Stimulated activated CD4-positive, alpha-beta T cell treated with anti-CD3 and anti-CD28 coated beads, Interleukin-12 subunit alpha, Interleukin-12 subunit beta, amount 100 ng/mL, for 24 hours (primary cell): ENCODE results near the gene KRT79.
"Not testable (repeated sequence)": the region's sequence is repeated elsewhere in the genome, so short reads cannot be mapped to it uniquely, and the experiment has no call there.

Experiments used
- DNase-seq, 2 experiments: peaks; one replicate each; pipeline ENCODE4 v3.0.0-alpha.2; 2020; ENCODE audit warnings: low read depth in 2 of 2

KRT79 gene

DNA sequence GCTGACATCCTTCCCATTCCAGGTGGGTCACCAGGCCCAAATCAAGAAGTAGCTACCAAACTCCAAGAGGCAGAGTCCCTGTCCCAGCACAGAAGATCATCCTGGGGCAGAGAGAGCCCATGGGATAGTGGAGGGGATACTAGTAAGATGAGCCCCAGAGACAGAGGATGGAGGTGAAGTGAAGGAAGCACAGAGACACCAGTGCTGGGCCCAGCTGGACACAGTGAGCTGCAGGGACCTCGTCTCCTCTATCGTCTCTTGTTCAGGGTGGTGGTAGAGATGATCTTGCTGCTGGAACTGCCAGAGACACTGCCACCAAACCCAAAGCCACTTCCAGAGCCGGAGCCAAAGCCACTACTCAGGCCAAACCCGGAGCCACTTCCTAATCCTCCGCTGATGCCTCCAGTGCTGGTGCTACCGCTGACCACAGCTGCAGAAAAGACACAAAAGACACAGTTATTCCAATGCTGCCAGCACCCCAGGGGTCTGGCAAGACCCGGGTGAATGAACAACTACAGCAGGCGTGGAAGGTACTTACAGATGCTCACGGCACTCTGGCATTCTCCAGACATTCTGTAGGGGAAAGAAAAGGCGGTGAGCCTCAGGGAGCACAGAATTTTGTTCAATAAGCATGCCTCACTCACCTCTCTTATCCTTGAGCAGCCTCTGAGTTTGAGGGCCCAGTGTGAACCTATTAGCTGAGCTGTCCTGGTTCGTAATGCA is 27.1 kb downstream of the KRT79 start:
- DNase-seq = no peak

DNA sequence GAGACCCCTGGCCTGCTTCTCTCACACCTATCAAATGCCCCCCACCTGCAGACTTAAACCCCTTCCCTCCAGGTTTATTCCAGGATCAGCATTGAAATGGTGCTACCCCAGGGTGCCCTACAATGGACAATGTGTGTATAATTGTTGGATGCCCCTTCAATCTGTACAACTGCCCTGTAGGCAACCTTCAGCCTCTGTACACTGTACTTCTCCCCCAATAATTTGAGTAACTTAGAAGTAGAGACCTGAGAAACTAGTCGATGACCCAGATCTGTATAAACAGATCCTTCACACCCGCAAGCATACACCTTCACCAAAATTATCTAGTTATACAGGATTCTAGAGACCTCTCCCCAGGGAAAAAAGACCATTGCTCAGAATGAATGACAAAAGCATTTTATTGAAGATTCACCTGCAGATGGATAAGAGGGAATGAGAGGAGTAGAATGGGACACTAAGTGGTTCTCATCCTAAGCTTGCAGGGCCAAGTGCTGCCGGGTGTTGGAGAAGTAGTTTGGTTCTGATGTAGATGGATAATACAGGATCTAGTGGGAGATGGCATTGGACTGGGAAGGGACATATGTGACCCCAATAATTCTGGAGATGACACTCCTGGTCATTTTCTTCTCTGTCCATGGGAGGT is 27.8 kb downstream of the KRT79 start:
- DNase-seq = no peak

DNA sequence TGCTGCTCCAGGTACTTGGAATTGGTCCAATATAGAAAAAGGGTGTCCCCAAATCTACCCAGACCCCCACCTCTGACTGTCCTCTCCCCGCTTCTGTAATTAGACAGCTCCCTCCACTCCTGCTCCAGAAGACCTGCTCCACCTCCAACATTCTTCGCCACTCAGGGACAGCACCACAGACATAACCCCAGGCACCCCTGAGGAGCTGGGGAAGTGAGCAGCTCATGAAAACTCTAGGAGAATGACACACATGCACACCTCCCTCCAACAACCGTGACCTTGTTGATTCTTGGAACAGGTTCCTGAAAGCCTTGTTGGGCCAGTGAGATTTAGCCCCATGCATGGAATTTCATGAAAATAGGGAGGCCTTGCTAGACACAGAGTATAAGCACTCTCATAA is 28.4 kb downstream of the KRT79 start:
- DNase-seq = no peak

DNA sequence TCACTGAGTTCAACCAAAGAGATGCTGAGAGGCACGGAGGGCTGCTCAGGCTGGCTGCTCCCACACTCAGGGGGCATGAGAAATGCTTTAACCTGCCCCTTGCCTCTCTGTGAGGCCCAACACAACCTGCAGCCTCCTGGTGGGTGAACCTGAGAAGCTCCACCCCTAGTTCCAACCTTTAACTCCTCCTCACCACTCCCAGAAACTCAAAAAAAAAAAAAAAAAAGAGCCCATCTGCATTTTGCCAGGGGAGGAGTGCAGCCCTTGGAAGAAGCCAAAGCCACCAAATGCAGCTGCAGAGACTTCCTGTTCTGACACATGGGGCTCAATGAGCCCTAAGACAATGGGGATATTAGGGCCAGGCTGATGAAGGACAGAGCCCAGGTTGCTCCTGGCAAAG is 29.1 kb downstream of the KRT79 start:
- DNase-seq = no peak

DNA sequence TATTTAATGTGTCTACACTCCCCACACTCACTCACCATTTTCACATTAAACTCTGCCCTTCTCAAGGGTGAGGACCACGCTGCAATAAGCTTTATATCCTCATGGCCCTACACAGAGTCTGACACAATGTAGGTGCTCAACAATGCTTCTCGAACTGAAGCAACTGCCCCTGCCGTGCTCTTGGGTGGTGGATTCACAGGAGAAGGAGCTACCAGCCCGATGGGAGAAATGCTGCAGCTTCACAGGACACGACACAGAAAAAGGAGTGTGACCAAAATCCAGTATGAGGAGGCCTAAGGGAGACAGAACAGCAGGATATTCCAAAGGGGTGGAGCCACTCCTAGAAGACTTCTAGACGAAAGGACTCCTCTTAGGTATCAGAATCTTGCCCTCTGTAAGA is 31.7 kb downstream of the KRT79 start:
- DNase-seq = no peak

DNA sequence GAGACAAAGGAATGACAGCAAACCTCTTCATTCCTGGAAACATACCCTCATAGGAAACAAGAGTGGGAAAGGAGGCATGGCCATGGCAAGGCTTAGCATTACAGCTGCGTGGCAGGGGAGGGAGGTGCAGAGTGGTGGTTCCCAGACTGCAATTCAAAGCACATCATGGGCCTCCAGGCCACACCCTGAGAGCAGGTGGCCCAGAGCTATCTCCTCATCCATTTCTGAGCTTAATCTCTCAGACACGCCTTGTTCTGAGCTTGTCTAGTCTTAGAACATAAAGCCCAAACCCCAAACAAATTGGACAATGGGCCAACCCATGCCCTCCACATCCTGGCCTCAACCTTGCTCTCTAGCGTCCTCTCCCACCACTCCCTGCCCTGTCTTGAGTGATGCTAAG is 32.3 kb downstream of the KRT79 start:
- DNase-seq = no peak

DNA sequence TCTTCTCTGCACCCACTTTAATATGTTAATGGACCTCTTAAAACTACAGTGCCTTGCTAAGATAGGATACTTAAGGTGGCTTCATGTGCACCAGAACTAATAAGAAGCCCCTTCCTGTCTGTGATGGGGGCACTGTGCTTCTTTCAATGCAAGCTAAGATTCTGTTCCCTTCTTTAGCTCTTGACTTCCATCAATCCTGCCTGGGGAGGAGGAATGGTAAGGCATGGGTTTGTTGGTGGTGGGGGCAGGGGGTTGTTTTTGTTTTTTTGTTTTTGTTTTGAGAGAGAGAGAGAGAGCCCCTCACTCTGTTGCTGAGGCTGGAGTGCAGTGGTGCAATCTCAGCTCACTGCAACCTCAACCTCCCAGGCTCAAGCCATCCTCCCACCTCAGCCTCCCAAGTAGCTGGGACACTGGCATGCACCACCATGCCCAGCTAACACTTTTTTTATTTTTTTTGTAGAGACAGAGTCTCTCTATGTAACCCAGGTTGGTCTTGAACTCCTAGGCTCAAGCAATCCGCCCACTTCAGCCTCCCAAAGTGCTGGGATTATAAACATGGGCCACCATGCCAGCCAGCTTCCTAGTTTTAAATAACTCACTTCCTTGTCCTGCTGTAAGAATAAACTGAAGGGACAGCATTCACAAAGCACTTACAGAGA is 33.7 kb downstream of the KRT79 start:
- DNase-seq = no peak

DNA sequence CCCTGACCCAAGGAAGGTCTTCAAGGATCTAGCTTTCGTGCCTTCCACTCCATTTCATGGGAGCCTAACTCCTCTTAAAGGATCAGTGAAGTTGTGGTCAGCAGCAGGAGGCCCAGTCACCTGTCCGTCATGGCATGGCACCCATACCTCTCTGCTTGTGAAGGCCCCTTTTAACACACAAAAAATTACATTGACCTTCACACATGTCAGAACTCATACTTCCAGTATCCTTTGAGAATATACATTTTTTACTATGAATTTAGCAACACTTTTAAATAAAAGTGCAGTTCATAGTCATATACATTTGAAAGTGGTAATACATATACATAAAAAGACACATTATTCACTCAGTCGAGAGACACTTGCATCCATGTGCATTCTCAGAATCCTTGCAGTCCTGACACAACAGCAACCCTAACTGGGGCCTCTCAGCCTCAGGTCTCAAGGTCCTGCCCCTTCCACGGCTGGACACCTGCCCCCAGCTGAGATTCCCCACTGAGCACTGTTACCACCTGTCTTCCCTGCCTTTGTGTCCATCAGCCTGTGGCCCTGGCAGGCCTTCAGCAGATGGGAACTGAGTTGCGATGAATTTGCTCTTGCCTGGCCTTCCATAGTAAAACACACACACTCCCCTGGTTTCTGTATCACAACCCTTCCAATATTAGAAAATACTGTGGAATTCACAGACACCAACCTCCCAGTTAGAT is 34.5 kb downstream of the KRT79 start:
- DNase-seq = no peak

DNA sequence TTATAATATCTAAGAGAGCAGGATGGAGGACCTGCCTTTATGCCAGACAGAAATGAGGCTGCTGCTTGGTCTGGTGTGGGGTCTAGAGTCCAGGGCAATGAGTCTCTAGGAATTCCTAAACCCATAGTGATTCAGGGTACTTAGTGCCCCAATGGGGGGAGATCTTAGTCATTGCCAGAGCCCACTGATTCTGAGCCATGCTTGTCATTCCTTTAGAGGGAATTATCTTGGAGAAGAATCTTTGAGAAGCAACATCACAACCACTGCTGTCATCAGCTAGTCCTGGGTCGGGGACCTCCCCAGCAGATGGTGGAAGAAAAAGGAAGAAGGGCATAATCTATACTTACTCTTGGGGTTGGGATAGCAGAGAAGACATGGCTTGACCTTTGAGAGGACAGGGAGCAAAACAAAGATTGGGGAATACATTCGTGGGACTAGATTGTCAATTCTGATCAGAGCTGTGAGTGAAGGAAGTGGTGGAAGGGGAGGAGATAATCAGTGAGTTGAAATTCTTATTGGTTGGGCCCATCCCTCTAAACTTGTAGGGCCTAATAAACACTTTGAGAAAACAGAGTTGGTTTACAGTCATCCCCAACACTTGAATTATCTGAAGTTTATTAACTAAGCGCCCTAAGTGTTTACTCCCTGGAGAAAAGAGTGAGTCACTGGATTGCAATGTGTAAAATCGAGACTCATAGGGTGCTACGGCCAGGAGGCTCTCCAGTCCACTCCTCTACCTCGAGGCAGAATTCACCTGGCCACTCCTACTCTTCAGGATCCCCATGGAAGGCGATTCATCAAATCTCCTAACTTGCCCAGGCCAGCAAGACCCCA is 35.2 kb downstream of the KRT79 start:
- no peak for DNase-seq

DNA sequence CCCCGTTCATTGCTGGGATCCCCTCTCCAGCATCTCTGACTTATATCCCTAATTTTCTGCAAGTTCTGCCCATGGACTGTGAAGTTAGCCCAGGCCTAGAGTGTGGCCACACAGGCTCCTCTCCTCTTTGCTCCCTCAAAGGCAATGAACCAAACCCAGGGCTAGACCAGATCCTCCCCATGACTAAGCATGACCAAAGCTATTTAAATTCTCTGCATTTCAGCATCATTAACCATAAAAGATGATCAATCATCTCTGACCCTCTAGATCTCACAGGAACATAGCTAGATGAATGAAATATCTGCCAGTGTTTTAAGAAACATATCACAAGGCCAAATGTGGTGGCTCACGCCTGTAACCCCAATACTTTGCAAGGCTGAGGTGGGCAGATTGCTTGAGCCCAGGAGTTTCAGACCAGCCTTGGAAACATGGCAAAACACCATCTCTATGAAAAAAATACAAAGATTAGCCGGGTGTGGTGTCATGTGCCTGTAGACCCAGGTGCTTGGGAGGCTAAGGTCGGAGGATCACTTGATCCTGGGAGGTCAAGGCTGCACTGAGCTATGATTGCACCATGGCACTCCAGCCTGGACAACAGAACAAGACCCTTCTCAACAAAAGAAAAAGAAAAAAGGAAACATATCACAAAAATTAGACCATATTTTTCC is 36.0 kb downstream of the KRT79 start:
- no peak for DNase-seq

DNA sequence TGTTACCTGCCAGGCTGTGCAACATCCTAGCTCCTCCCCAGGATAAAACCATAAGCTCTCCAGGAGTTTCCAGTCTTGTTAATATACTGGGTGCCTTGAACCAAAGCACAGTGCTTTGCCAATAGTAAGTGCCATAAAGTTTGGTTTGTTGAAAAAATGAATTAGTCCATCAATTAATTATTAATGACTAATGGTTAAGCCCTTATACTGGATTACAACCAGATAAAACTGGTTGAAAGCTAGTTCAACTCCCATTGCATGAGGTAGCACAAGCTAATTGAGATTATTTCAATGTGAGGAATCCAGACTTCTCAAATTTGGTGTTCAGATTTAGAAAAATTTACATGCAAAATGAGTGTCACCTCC is 36.6 kb downstream of the KRT79 start:
- no peak for DNase-seq

DNA sequence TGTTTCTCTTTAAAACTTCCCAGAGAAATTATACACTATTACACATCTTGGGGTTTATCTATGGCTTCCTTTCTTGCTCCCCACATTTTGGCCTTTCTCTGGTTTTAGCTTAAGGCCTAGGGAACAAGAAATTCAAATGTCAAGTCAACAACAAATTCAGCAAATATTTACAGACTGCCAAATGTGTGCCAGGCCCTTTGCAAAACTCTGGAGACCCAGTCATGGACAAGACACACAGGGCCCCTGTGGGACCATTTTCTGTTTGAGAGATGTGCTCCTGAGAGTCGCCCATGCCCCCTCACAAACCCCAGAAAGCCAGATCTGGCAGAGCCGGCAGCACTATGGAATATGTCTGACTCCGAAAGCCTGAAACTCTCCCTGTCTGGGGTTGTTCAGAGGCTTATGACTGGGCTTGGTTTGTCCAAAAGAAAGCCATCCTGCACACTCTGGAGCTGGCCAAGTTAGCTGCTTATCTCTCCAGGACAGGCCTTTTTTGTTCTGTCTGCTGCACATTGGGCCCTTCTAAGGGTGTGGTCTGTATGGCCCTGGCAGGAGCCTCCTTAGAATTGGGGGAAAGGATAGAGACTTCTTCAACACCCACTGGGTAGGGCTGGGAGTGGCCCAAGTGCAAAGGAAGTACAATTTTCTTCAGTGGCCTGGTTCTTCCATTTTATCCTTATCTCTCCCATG is 37.1 kb downstream of the KRT79 start:
- DNase-seq = no peak

DNA sequence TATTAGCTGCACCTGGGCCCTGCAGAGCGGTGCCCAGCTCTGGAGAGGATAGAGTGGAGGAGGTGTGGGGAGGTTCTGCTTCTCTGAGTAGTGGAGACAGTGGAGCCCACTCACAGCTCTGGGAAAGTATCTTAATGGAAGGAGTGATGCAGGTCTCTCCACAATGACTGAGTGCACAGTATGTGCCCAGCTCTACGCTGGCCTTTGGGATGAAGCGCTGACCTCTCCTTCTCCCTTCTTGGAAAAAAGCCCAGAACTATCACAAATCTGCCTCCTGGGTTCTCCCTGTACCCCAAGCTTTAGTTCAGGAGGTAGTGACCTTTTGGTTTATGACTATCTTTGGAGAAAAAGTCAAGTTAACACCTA is 37.7 kb downstream of the KRT79 start:
- DNase-seq = no peak

DNA sequence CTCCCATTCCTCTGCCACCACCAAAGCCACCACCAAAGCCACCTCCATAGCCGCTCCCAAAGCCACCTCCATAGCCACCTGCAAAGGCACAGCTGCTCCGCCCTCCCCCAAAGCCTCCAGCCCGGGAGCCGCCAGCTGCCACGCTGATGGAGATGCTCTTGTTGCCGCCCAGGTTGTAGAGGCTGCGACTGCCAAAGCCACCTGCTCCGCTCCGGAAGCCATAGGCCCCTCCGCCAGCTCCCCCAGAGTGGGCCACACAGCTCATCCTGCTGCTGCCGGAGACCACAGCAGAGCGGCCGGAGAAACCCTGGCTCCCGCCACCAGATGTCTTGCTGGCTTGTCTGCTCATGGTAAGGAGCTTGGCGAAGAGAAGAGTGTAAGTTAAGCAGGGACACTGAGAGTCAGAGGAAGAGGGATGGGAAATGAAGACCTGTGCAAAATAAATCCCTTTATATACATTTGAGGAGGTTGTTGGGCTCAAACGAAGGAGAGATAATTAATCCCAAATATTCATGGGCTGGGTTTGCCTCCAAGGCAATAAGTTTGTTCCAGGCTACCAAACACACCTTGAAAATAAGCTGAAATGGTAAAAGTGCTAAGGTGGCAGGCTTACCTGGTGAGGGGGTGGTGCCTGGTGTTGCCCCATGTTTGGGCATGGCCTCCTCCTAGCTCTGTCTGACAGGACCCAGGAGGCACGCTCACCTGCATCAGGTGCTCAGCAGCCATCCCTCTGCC is 38.2 kb downstream of the KRT79 start, which contains the start of gene KRT3:
KRT3 (minus strand) TSS at position 424 of the 735 bp plus-strand sequence; CDS start at position 349, 75 bp downstream.
- no peak for DNase-seq

DNA sequence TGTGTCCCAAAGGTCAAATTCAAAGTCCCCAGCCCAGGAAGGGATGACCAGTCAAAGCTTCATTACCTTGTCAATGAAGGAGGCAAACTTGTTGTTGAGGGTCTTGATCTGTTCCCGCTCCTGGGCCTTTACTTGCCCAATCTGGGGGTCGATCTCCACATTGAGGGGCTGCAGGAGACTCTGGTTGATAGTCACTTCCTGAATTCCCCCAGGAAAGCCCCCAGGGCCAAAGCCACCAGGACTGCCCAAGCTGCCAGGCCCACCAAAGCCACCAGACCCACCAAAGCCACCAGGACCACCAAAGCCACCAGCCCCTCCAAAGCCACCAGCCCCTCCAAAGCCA is 38.8 kb downstream of the KRT79 start:
- not testable (repeated sequence) for DNase-seq

DNA sequence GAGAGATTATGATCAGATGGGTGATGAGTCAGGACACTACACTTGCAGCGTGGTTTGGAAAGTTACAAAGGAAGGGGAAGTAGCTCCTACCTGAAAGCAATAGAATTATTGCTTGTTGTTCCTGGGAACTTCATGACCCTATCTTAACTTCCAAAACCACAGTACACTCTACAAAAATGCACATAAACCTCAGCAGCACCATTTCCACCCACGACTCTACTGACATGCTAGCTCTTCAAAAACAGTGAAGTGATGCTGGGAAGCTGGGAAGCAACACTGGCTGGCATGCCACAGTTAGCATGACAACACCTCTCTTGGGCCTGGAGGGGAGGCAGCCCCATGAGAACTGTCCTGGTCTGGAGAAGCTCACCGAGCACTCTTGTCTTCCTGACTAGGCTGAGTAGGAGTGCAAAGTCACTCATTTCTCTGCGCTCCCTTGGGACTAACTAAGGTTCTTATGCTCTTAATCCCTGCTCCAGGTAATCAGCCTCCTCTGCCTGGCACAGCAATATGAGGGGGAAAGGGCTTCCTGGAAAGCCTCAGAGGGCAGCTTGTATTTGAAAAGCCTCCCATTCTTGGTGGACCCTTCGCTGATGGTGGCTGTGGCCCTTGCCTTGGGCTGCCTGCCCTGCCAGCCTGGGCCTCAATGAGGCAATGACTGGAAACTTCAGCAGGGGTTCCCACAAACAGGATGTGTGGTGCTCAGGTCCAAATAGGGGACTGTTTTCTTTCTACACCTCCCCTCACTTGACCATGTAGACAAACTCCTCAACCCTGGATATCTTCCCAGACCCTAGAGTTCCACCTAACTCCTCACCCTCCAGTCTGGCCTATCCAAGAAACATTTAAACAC is 39.4 kb downstream of the KRT79 start:
- no peak for DNase-seq

DNA sequence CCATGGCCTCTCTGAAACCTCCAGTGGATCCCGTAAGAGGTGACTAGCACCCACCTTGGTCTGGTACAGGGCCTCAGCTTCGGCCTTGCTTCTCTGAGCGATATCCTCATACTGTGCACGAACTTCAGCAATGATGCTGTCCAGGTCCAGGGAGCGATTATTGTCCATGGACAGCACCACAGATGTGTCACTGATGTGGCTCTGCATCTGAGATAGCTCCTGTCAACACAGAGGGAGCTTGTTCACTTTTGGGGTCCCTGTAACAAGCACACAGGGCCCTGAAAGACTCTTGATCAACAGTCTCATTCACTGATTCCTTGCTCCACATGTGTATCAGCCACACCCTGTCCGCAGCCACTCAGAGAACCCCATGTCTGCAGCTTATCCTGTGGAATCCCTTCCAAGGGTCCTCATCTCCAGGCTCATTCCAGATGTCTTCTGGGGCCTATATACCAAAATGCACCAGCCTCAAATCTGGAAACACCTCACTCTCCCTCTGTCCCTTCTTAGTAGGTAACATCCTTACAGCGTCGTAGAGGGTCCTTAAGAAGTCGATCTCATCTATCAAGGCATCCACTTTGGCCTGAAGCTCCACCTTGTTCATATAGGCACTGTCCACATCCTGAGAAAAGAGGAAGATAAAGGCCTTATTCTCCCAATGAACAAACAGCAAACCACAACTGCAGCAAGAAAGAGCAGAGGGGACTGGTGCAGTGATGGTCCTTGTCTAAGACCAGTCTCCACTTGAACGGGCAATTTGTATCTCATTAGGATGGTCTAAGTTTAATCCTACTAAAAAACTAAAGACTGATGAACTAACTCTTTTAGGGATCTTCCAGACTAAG is 41.7 kb downstream of the KRT79 start:
- no peak for DNase-seq
